ENCODE data around the gene HEPACAM. TPM values are rescaled to one million over a fixed set of nuclear protein-coding genes. Genes with fewer than 3 reads are reported as not detected.

HEPACAM gene
- total and polyA plus RNA-seq, 2 donors from 2014 or later = 0.30 TPM; not detected in 1

- Histone ChIP-seq H3K27me3 (ENCODE audit: control insufficient read depth, insufficient read depth, low read length) (peaks cover 68% of the 10 kb centered on the region), H3K9ac (ENCODE audit: low read length in 3 of 3) (no peak overlapping the region), H3K27ac (ENCODE audit: low read depth in 2 of 2, low read length in 2 of 2) (no peak overlapping the region), H3K9me3 (ENCODE audit: control insufficient read depth in 2 of 3, insufficient read depth in 1 of 3, low read length in 3 of 3) (no peaks in the 10 kb centered on the region), H3K36me3 (ENCODE audit: control insufficient read depth in 2 of 3, insufficient read depth in 3 of 3, low read length in 3 of 3) (no peaks in the 10 kb centered on the region), H3K4me1 (ENCODE audit: control insufficient read depth in 2 of 3, insufficient read depth in 2 of 3, low read depth in 1 of 3, low read length in 3 of 3) (peaks cover 0 to 11% (median 8%) of the 10 kb centered on the region in 3 donors), H3K4me3 (ENCODE audit: low read length in 3 of 3) (no peak overlapping the region)
- intact Hi-C loops (cut with DNase I) = no loop called here
- FAIRE-seq (no peak), DNase-seq (peak in 1 of 5 donors; percentile 43)
- TF ChIP-seq CTCF (IDR thresholded peaks at IDR 0.05; ENCODE audit: borderline replicate concordance, extremely low read depth, insufficient read depth) = no peak
These were observed 66.5 kb downstream of the HEPACAM start for GRCh38 chr11:124869331-124869730.

Other genes starting within 250 kb of the HEPACAM start
- gene NRGN, start 196.1 kb downstream of the HEPACAM start, total RNA-seq = 17.9 TPM
- 55.9 TPM for gene NRGN, start 196.1 kb downstream of the HEPACAM start, polyA plus RNA-seq (ENCODE audit: insufficient read depth, low read depth, low replicate concordance)
- 3.9 TPM for gene VSIG2, start 183.8 kb downstream of the HEPACAM start, total RNA-seq
- gene VSIG2, start 183.8 kb downstream of the HEPACAM start, polyA plus RNA-seq (ENCODE audit: insufficient read depth, low read depth, low replicate concordance) = 11.7 TPM
- gene ESAM, start 173.8 kb downstream of the HEPACAM start, total RNA-seq = 63.0 TPM
- gene ESAM, start 173.8 kb downstream of the HEPACAM start, polyA plus RNA-seq (ENCODE audit: insufficient read depth, low read depth, low replicate concordance) = 85.8 TPM
- gene MSANTD2, start 135.6 kb downstream of the HEPACAM start, total RNA-seq = 16.4 TPM
- gene MSANTD2, start 135.6 kb downstream of the HEPACAM start, polyA plus RNA-seq (ENCODE audit: insufficient read depth, low read depth, low replicate concordance) = 6.5 TPM
- 12.3 TPM for gene ROBO3, start 70.6 kb downstream of the HEPACAM start, total RNA-seq
- 8.7 TPM for gene ROBO3, start 70.6 kb downstream of the HEPACAM start, polyA plus RNA-seq (ENCODE audit: insufficient read depth, low read depth, low replicate concordance)
- gene ROBO4, start 38.2 kb downstream of the HEPACAM start, total RNA-seq = 29.5 TPM
- 12.8 TPM for gene ROBO4, start 38.2 kb downstream of the HEPACAM start, polyA plus RNA-seq (ENCODE audit: insufficient read depth, low read depth, low replicate concordance)
- not detected for gene HEPN1, start 16.8 kb downstream of the HEPACAM start, total RNA-seq
- gene HEPN1, start 16.8 kb downstream of the HEPACAM start, polyA plus RNA-seq (ENCODE audit: insufficient read depth, low read depth, low replicate concordance) = not detected
- gene CCDC15, start 18.2 kb upstream of the HEPACAM start, total RNA-seq = 1.5 TPM
- 0.22 TPM for gene CCDC15, start 18.2 kb upstream of the HEPACAM start, polyA plus RNA-seq (ENCODE audit: insufficient read depth, low read depth, low replicate concordance)
- gene SLC37A2, start 127.3 kb upstream of the HEPACAM start, total RNA-seq = 6.1 TPM
- gene SLC37A2, start 127.3 kb upstream of the HEPACAM start, polyA plus RNA-seq (ENCODE audit: insufficient read depth, low read depth, low replicate concordance) = 0.82 TPM
- gene TMEM218, start 175.6 kb upstream of the HEPACAM start, total RNA-seq = 22.9 TPM
- gene TMEM218, start 175.6 kb upstream of the HEPACAM start, polyA plus RNA-seq (ENCODE audit: insufficient read depth, low read depth, low replicate concordance) = 33.4 TPM
- 6.0 TPM for gene PKNOX2, start 228.7 kb upstream of the HEPACAM start, total RNA-seq
- gene PKNOX2, start 228.7 kb upstream of the HEPACAM start, polyA plus RNA-seq (ENCODE audit: insufficient read depth, low read depth, low replicate concordance) = 1.5 TPM

All from kidney (tissue), 14 donors.